SK-N-SH treated with all-trans-retinoic acid at 6 μM for 48 hours (cell line): ENCODE data around the gene MIB2.
A peak's percentile ranks its signal among the peaks of the same experiment; 100 is the strongest.

Experiments used
- ATAC-seq: fragments of 200-7000 bp; cut with Tn5 transposase; 3 replicates; pipeline ENCODE4 v1.9.1; 2020; ENCODE audit warnings: mild to moderate bottlenecking, moderate library complexity
- ARNTL ChIP-seq: fragments of 450-650 bp; formaldehyde crosslinking; IDR thresholded peaks from 2 replicates; pipeline ENCODE4 v1.5.0; 2020; ENCODE audit warnings: low read depth, mild to moderate bottlenecking, moderate library complexity, borderline replicate concordance
- BACH2 ChIP-seq: fragments of 250-450 bp; sonication (Bioruptor Pico); IDR thresholded peaks from 2 replicates; pipeline ENCODE4 v1.9.0; 2021; ENCODE audit warnings: mild to moderate bottlenecking, borderline replicate concordance
- CSDC2 ChIP-seq: fragments of 250-450 bp; sonication (Bioruptor Pico); IDR thresholded peaks from 2 replicates; pipeline ENCODE4 v1.5.0; 2020; ENCODE audit warnings: mild to moderate bottlenecking, moderate library complexity
- ESRRG ChIP-seq: fragments of 250-450 bp; sonication (Bioruptor Pico); IDR thresholded peaks from 2 replicates; pipeline ENCODE4 v1.6.1; 2021; ENCODE audit warnings: mild to moderate bottlenecking
- GLIS3 ChIP-seq: fragments of 250-450 bp; sonication (Bioruptor Pico); IDR thresholded peaks from 2 replicates; pipeline ENCODE4 v1.5.0; 2020; ENCODE audit warnings: mild to moderate bottlenecking, moderate library complexity
- ISL1 ChIP-seq: fragments of 250-450 bp; sonication (Bioruptor Pico); IDR thresholded peaks from 2 replicates; pipeline ENCODE4 v2.1.2; 2022; ENCODE audit warnings: mild to moderate bottlenecking, moderate library complexity
- OSR1 ChIP-seq: fragments of 250-450 bp; sonication (Bioruptor Pico); IDR thresholded peaks from 2 replicates; pipeline ENCODE4 v1.8.0; 2022; ENCODE audit warnings: moderate library complexity, mild to moderate bottlenecking, inconsistent platforms
- PPARA ChIP-seq: fragments of 250-450 bp; sonication (Bioruptor Pico); IDR thresholded peaks from 2 replicates; pipeline ENCODE4 v1.5.0; 2020; ENCODE audit warnings: mild to moderate bottlenecking, borderline replicate concordance
- SNAI2 ChIP-seq: fragments of 250-450 bp; sonication (Bioruptor Pico); IDR thresholded peaks from 2 replicates; pipeline ENCODE4 v1.5.0; 2020; ENCODE audit warnings: mild to moderate bottlenecking, moderate library complexity
- TCF4 ChIP-seq: fragments of 250-450 bp; sonication (Bioruptor Pico); IDR thresholded peaks from 2 replicates; pipeline ENCODE4 v1.8.0; 2021; ENCODE audit warnings: mild to moderate bottlenecking, moderate library complexity, borderline replicate concordance
- TOX ChIP-seq: fragments of 250-450 bp; sonication (Bioruptor Pico); IDR thresholded peaks from 2 replicates; pipeline ENCODE4 v1.8.0; 2021; ENCODE audit warnings: mild to moderate bottlenecking, moderate library complexity, borderline replicate concordance
- ZC3H10 ChIP-seq: fragments of 250-450 bp; sonication (Bioruptor Pico); IDR thresholded peaks from 2 replicates; pipeline ENCODE4 v1.5.1; 2021; ENCODE audit warnings: mild to moderate bottlenecking, moderate library complexity
- ZFP3 ChIP-seq: fragments of 250-450 bp; sonication (Bioruptor Pico); IDR thresholded peaks from 2 replicates; pipeline ENCODE4 v1.5.0; 2020; ENCODE audit warnings: mild to moderate bottlenecking, moderate library complexity
- ZFP30 ChIP-seq: fragments of 450-650 bp; formaldehyde crosslinking; IDR thresholded peaks from 2 replicates; pipeline ENCODE4 v1.5.0; 2022; ENCODE audit warnings: mild to moderate bottlenecking, moderate library complexity
- ZNF565 ChIP-seq: fragments of 450-650 bp; formaldehyde crosslinking; conservative IDR thresholded peaks from 2 replicates; pipeline ENCODE4 v1.5.0; 2020; ENCODE audit warnings: low read depth, mild to moderate bottlenecking, moderate library complexity
- ZNF70 ChIP-seq: fragments of 450-650 bp; formaldehyde crosslinking; IDR thresholded peaks from 2 replicates; pipeline ENCODE4 v1.5.0; 2020; ENCODE audit warnings: mild to moderate bottlenecking, moderate library complexity
- ZNF8 ChIP-seq: fragments of 450-650 bp; formaldehyde crosslinking; IDR thresholded peaks from 2 replicates; pipeline ENCODE4 v1.5.0; 2020; ENCODE audit warnings: mild to moderate bottlenecking, moderate library complexity
- TF ChIP-seq, protein P1 (sequence below): fragments of 250-450 bp; sonication (Bioruptor Pico); IDR thresholded peaks from 2 replicates; pipeline ENCODE4 v1.8.0; 2021; ENCODE audit warnings: low read depth, mild to moderate bottlenecking, moderate library complexity, borderline replicate concordance
- TF ChIP-seq, protein P2 (sequence below): fragments of 250-450 bp; sonication (Bioruptor Pico); IDR thresholded peaks from 2 replicates; pipeline ENCODE4 v1.5.0; 2020; ENCODE audit warnings: mild to moderate bottlenecking, moderate library complexity
- TF ChIP-seq, protein P3 (sequence below): fragments of 250-450 bp; sonication (Bioruptor Pico); IDR thresholded peaks from 2 replicates; pipeline ENCODE4 v1.5.1; 2020; ENCODE audit warnings: low read depth, mild to moderate bottlenecking, moderate library complexity
- TF ChIP-seq, protein P4 (sequence below): fragments of 250-450 bp; sonication (Bioruptor Pico); IDR thresholded peaks from 2 replicates; pipeline ENCODE4 v1.5.1; 2021; ENCODE audit warnings: mild to moderate bottlenecking, moderate library complexity

MIB2 gene

DNA sequence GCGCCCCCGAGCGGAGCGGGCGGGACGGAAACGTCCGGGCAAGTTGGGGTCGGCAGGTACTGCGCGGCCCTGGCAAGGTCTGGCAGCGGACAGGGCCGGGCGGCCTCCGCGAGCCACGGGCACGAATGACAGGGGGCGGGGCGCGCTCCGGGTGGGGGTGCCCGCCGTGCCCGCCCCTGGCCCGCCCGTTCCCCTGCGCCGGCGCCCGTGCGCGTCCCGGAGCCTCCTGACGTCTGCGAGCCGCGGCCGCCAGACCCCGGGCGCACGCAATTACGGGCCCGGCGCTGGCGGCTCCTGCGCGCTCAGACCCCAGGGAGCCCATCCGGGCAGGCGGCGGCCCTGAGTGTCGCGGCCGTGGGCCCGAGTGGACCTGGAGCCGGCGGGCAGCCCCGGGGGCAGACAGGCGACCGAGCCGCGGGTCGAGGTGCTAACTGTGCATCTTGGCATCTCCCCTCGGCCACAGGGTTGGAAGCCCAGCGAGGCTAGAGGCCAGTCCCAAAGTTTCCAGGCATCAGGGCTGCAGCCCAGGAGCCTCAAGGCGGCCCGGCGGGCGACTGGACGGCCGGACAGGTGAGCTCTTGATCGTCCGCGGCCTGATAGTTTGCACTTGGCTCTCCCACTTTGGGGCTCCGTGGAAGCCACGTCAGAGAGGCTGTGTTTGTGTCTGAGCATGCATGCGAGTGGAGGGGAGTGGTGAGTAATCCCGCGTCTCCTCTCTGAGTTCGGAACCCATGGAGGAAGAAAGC, 918 bp downstream of the MIB2 start:
- ATAC-seq, result peak; percentile 24
- TF ChIP-seq SNAI2 (CRISPR knock-in tag) (no peak), BACH2 (CRISPR knock-in tag) (no peak), GLIS3 (CRISPR knock-in tag) (no peak)
- TF ChIP-seq, protein P1, sequence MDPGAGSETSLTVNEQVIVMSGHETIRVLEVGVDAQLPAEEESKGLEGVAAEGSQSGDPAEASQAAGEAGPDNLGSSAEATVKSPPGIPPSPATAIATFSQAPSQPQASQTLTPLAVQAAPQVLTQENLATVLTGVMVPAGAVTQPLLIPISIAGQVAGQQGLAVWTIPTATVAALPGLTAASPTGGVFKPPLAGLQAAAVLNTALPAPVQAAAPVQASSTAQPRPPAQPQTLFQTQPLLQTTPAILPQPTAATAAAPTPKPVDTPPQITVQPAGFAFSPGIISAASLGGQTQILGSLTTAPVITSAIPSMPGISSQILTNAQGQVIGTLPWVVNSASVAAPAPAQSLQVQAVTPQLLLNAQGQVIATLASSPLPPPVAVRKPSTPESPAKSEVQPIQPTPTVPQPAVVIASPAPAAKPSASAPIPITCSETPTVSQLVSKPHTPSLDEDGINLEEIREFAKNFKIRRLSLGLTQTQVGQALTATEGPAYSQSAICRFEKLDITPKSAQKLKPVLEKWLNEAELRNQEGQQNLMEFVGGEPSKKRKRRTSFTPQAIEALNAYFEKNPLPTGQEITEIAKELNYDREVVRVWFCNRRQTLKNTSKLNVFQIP, result no peak

DNA sequence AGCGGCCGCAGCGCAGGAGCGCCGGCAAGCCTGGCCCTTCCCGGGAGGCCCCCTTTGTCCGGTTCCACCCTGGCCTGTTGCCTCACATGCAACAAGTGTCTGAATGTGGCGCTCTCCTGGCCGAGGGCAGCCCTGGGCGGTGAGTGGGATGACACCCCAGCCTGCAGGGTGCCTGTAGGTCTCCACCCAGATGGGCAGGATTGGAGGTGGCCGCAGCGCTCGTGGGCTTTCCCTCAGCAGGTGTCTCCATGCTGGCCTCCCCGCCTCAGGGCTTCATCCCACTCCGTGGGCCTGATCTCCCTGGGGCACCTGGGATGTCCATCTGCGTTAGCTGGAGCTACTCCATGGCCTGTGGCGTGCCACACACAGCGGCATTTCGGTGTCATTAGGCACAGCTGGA, 1.5 kb downstream of the MIB2 start:
- no peak for ATAC-seq
- TF ChIP-seq SNAI2 (CRISPR knock-in tag) (no peak), GLIS3 (CRISPR knock-in tag) (no peak), ZNF565 (CRISPR knock-in tag) (no peak), TOX (CRISPR knock-in tag) (no peak), ESRRG (CRISPR knock-in tag) (no peak), ZFP3 (CRISPR knock-in tag) (no peak), ZNF70 (CRISPR knock-in tag) (no peak), OSR1 (CRISPR knock-in tag) (no peak), ISL1 (CRISPR knock-in tag) (no peak), ZC3H10 (no peak), BACH2 (CRISPR knock-in tag) (no peak), CSDC2 (no peak), ZFP30 (no peak), PPARA (CRISPR knock-in tag) (no peak), ZNF8 (CRISPR knock-in tag) (no peak), ARNTL (no peak)
- TF ChIP-seq, protein P2, sequence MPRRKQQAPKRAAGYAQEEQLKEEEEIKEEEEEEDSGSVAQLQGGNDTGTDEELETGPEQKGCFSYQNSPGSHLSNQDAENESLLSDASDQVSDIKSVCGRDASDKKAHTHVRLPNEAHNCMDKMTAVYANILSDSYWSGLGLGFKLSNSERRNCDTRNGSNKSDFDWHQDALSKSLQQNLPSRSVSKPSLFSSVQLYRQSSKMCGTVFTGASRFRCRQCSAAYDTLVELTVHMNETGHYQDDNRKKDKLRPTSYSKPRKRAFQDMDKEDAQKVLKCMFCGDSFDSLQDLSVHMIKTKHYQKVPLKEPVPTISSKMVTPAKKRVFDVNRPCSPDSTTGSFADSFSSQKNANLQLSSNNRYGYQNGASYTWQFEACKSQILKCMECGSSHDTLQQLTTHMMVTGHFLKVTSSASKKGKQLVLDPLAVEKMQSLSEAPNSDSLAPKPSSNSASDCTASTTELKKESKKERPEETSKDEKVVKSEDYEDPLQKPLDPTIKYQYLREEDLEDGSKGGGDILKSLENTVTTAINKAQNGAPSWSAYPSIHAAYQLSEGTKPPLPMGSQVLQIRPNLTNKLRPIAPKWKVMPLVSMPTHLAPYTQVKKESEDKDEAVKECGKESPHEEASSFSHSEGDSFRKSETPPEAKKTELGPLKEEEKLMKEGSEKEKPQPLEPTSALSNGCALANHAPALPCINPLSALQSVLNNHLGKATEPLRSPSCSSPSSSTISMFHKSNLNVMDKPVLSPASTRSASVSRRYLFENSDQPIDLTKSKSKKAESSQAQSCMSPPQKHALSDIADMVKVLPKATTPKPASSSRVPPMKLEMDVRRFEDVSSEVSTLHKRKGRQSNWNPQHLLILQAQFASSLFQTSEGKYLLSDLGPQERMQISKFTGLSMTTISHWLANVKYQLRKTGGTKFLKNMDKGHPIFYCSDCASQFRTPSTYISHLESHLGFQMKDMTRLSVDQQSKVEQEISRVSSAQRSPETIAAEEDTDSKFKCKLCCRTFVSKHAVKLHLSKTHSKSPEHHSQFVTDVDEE (CRISPR knock-in tag), result no peak
- TF ChIP-seq, protein P3, sequence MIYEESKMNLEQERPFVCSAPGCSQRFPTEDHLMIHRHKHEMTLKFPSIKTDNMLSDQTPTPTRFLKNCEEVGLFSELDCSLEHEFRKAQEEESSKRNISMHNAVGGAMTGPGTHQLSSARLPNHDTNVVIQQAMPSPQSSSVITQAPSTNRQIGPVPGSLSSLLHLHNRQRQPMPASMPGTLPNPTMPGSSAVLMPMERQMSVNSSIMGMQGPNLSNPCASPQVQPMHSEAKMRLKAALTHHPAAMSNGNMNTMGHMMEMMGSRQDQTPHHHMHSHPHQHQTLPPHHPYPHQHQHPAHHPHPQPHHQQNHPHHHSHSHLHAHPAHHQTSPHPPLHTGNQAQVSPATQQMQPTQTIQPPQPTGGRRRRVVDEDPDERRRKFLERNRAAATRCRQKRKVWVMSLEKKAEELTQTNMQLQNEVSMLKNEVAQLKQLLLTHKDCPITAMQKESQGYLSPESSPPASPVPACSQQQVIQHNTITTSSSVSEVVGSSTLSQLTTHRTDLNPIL (CRISPR knock-in tag), result no peak
- TF ChIP-seq, protein P1, result no peak
- TF ChIP-seq, protein P4, sequence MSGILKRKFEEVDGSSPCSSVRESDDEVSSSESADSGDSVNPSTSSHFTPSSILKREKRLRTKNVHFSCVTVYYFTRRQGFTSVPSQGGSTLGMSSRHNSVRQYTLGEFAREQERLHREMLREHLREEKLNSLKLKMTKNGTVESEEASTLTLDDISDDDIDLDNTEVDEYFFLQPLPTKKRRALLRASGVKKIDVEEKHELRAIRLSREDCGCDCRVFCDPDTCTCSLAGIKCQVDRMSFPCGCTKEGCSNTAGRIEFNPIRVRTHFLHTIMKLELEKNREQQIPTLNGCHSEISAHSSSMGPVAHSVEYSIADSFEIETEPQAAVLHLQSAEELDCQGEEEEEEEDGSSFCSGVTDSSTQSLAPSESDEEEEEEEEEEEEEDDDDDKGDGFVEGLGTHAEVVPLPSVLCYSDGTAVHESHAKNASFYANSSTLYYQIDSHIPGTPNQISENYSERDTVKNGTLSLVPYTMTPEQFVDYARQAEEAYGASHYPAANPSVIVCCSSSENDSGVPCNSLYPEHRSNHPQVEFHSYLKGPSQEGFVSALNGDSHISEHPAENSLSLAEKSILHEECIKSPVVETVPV (CRISPR knock-in tag), result no peak

DNA sequence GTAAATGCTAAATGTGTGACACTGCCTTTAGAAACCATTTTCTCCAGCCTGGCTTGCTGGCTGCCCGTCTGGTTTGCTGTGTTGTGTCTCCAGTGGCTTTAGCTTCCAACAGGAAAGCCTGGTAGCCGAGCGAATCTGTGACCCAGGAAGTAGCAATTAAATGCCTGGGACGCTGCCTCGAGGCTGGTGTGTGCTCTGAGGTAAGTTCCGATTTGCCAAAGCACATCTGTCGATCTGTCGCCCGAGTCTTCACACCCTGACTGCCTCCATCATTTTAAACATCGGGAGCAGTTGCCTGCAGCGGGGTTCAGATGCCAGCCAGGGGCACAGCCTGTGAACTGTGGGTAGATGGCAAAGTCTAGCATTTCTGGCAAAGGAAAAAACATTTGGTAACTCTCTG, 2.2 kb downstream of the MIB2 start:
- no peak for TF ChIP-seq TCF4 (CRISPR knock-in tag)
- TF ChIP-seq, protein P4 (CRISPR knock-in tag), result no peak
- TF ChIP-seq, all 23 proteins: peak for 0
- ATAC-seq, result no peak
